H1 (cell line): Measurements from ENCODE around the gene LAMTOR5. TPM values are rescaled to one million over a fixed set of nuclear protein-coding genes. Genes with fewer than 3 reads are reported as not detected.

Experiments
- EP300 ChIP-seq, 2 experiments: IDR thresholded peaks; 1 replicate in 1 of 2; 2 replicates in 1 of 2; pipeline ENCODE4 v1.6.1; 2011 to 2012; ENCODE audit warnings: low read depth in 2 of 2, low read length in 2 of 2, mild to moderate bottlenecking in 2 of 2, borderline replicate concordance in 1 of 2, inconsistent platforms in 1 of 2, moderate library complexity in 1 of 2
- JUND ChIP-seq: IDR thresholded peaks from 2 replicates; pipeline ENCODE4 v1.6.1; 2011; ENCODE audit warnings: mild to moderate bottlenecking, improper control_type of control experiment, low read length
- PHF8 ChIP-seq: fragments of 200-600 bp; sonication (generic); conservative IDR thresholded peaks from 2 replicates; pipeline ENCODE4 v1.7.1; 2012; ENCODE audit warnings: low read depth, mild to moderate bottlenecking, inconsistent platforms, low read length, moderate library complexity
- polyA plus RNA-seq, 7 experiments: library from polyadenylated mRNA; depleted of rRNA in 3 of 7; stranded (reverse) in 5 of 7; unstranded in 2 of 7; fragments of >200 nt in 5 of 7; fragments of 200-250 nt in 2 of 7; gene quantifications; 1 replicate in 5 of 7; 2 replicates in 1 of 7; 4 replicates in 1 of 7; pipeline versions ENCODE4 v1.2.1 to v1.2.3, GENCODE V29; 2011 to 2013; ENCODE audit warnings: missing spikeins in 2 of 7, mixed read lengths in 2 of 7
- total RNA-seq: library from RNA; stranded (reverse); fragmentation: NEBNext Ultra II Directional; extraction: Animal tissue kit (Norgen Biotek cat#: 25700); gene quantifications from 2 replicates; pipeline ENCODE4 v1.2.1, GENCODE V29; 2021

Gene LAMTOR5
- total and polyA plus RNA-seq, 2 of the 8 experiments (the other 6 are each of a cell fraction or from before 2014, with no cell fraction given), result 84.4 to 297 TPM

DNA sequence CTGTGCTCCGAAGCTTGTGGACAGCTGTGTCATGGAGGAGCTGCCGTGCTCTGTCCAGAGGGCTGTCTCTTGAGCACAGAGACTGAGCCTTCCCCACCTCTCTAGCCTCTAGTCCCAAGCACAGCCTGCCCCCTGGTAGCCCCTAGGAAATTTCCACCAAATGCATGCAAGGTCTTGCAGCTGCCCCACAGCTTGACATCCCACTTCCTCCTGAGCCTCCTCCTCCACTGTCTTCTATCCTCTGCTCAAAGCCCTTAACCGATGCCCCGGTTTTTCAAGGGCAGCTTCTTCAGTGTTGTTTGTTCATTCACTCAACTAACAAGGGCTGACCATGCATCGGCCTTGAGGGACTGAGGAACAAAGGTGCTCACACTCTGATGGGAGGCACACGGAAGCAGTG lies 22.9 kb upstream of the LAMTOR5 start (continued):
- TF ChIP-seq PHF8 (no peak), JUND (no peak), EP300 (IDR thresholded peaks at IDR 0.05; ENCODE audit: borderline replicate concordance in 1 of 2, low read depth in 2 of 2, low read length in 2 of 2) (no peak)
